Endodermal cell (in vitro differentiated cells): ENCODE measurements around the gene SUPT20H. TPM values are rescaled to one million over a fixed set of nuclear protein-coding genes. Genes with fewer than 3 reads are reported as not detected.

Experiments
- DNase-seq: peaks from one replicate; pipeline ENCODE4 v3.0.0-alpha.2; 2017
- H3K27ac ChIP-seq: 2 replicates; pipeline ENCODE4 v1.5.1; 2013; ENCODE audit warnings: mild to moderate bottlenecking, low read depth, low read length, moderate library complexity
- H3K27me3 ChIP-seq: 2 replicates; pipeline ENCODE4 v1.6.1; 2013; ENCODE audit warnings: mild to moderate bottlenecking, low read length, moderate library complexity; ENCODE audit not compliant: insufficient read depth, control insufficient read depth, poor library complexity, severe bottlenecking
- H3K36me3 ChIP-seq: 2 replicates; pipeline ENCODE4 v1.7.0; 2013; ENCODE audit warnings: mild to moderate bottlenecking, low read length, moderate library complexity; ENCODE audit not compliant: control insufficient read depth, insufficient read depth
- H3K4me1 ChIP-seq: one replicate; pipeline ENCODE4 v1.7.0; 2013; ENCODE audit warnings: low read length; ENCODE audit not compliant: control insufficient read depth, insufficient read depth
- H3K4me3 ChIP-seq: 2 replicates; pipeline ENCODE4 v1.5.1; 2013; ENCODE audit warnings: mild to moderate bottlenecking, low read length, moderate library complexity
- H3K9ac ChIP-seq: 2 replicates; pipeline ENCODE4 v1.6.1; 2013; ENCODE audit warnings: mild to moderate bottlenecking, low read length, moderate library complexity; ENCODE audit not compliant: poor library complexity, severe bottlenecking; ENCODE audit errors: extremely low read depth
- H3K9me3 ChIP-seq: 2 replicates; pipeline ENCODE4 v1.6.1; 2013; ENCODE audit warnings: mild to moderate bottlenecking, low read length, moderate library complexity; ENCODE audit not compliant: control insufficient read depth
- H3K27ac Mint-ChIP-seq: 2 replicates; pipeline ENCODE4 v1.8.0; 2020; ENCODE audit warnings: mixed read lengths
- H3K27me3 Mint-ChIP-seq: 2 replicates; pipeline ENCODE4 v1.8.0; 2021; ENCODE audit warnings: mild to moderate bottlenecking, mixed read lengths; ENCODE audit not compliant: insufficient read depth
- H3K36me3 Mint-ChIP-seq: 2 replicates; pipeline ENCODE4 v1.8.0; 2020; ENCODE audit warnings: low read depth, mixed read lengths
- H3K4me1 Mint-ChIP-seq: 2 replicates; pipeline ENCODE4 v1.8.0; 2020; ENCODE audit warnings: mixed read lengths
- H3K4me3 Mint-ChIP-seq: 2 replicates; pipeline ENCODE4 v1.8.0; 2020; ENCODE audit warnings: mild to moderate bottlenecking, moderate library complexity, mixed read lengths
- H3K9me3 Mint-ChIP-seq: 2 replicates; pipeline ENCODE4 v1.8.0; 2020; ENCODE audit warnings: mild to moderate bottlenecking, mixed read lengths
- WGBS, 2 experiments: methylation state at CpG; one replicate each; pipeline versions ENCODE4 v1.1.5 to v1.1.7; 2013; ENCODE audit warnings: missing lambda C conversion rate in 2 of 2, mixed read lengths in 1 of 2; ENCODE audit not compliant: insufficient coverage in 1 of 2, insufficient read length in 1 of 2; 5-methylcytosine and 5-hydroxymethylcytosine counted together
- total RNA-seq, 2 donors: library from RNA; stranded (reverse); fragmentation: NEBNext Ultra II Directional in 1 of 2; extraction: Animal tissue kit (Norgen Biotek cat#: 25700) in 1 of 2; gene quantifications; 2 replicates in 1 of 2; 3 replicates in 1 of 2; pipeline ENCODE4 v1.2.1, GENCODE V29; 2021
- TF ChIP-seq, protein P1 (sequence below): fragments of 200-600 bp; sonication (generic); conservative IDR thresholded peaks from 2 replicates; pipeline ENCODE4 v1.5.0; 2021; ENCODE audit warnings: antibody characterized with exemption, mild to moderate bottlenecking

Gene SUPT20H
- total RNA-seq, 2 donors from 2014 or later, result 84.8 to 102 TPM

- no peaks in the 10 kb centered on the region for H3K4me1 Mint-ChIP-seq
- no peaks in the 10 kb centered on the region for H3K27me3 ChIP-seq
- WGBS, 2 experiments, result 97 to 100% methylated on average over 3 to 4 of the region's 4 CpGs
- no peaks in the 10 kb centered on the region for H3K27me3 Mint-ChIP-seq
- H3K4me3 Mint-ChIP-seq, result no peak overlapping the region
- H3K9me3 ChIP-seq, result no peaks in the 10 kb centered on the region
- H3K9ac ChIP-seq, result no peak overlapping the region
- H3K4me3 ChIP-seq, result no peak overlapping the region
- TF ChIP-seq, protein P1, sequence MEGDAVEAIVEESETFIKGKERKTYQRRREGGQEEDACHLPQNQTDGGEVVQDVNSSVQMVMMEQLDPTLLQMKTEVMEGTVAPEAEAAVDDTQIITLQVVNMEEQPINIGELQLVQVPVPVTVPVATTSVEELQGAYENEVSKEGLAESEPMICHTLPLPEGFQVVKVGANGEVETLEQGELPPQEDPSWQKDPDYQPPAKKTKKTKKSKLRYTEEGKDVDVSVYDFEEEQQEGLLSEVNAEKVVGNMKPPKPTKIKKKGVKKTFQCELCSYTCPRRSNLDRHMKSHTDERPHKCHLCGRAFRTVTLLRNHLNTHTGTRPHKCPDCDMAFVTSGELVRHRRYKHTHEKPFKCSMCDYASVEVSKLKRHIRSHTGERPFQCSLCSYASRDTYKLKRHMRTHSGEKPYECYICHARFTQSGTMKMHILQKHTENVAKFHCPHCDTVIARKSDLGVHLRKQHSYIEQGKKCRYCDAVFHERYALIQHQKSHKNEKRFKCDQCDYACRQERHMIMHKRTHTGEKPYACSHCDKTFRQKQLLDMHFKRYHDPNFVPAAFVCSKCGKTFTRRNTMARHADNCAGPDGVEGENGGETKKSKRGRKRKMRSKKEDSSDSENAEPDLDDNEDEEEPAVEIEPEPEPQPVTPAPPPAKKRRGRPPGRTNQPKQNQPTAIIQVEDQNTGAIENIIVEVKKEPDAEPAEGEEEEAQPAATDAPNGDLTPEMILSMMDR, result no peak
- no peak overlapping the region for H3K27ac Mint-ChIP-seq
- H3K36me3 ChIP-seq, result peaks cover 83% of the 10 kb centered on the region
- H3K4me1 ChIP-seq, result no peaks in the 10 kb centered on the region
- peaks cover 59% of the 10 kb centered on the region for H3K36me3 Mint-ChIP-seq
- DNase-seq, result no peak
- H3K9me3 Mint-ChIP-seq, result no peaks in the 10 kb centered on the region
- no peak overlapping the region for H3K27ac ChIP-seq
Measured at GRCh38 chr13:36966404-36966803, 93.1 kb downstream of the SUPT20H start.

DNA sequence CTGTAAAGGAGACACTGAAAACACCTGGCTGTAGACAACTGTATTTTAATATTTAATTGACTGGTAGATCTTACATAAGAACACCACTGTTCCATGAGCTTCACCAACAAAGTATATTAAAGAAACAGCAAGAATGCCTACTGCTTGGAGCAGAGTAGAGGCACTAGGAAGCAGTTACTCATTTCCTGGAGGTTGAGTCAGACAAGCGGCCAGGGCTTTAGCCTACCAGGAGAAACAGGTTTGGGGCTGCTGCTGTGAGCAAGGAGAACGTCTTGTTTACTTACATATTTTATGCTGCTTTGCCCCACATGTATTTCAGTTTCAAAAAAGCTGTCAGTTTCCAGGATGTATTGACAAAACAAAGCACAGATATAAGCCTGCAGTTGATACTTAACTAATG, 93.7 kb downstream of the SUPT20H start:
- Histone ChIP-seq H3K9me3 (no peaks in the 10 kb centered on the region), H3K4me3 (no peak overlapping the region), H3K27me3 (no peaks in the 10 kb centered on the region), H3K27ac (no peak overlapping the region), H3K9ac (no peak overlapping the region), H3K36me3 (peaks cover 83% of the 10 kb centered on the region), H3K4me1 (no peaks in the 10 kb centered on the region)
- Mint-ChIP-seq H3K4me1 (no peaks in the 10 kb centered on the region), H3K4me3 (no peak overlapping the region), H3K27me3 (no peaks in the 10 kb centered on the region), H3K27ac (no peak overlapping the region), H3K36me3 (peaks cover 57% of the 10 kb centered on the region), H3K9me3 (no peaks in the 10 kb centered on the region)
- 79 to 100% methylated on average over 1 to 2 of the region's 2 CpGs for WGBS, 2 experiments
- DNase-seq, result no peak
- TF ChIP-seq, protein P1, result no peak

DNA sequence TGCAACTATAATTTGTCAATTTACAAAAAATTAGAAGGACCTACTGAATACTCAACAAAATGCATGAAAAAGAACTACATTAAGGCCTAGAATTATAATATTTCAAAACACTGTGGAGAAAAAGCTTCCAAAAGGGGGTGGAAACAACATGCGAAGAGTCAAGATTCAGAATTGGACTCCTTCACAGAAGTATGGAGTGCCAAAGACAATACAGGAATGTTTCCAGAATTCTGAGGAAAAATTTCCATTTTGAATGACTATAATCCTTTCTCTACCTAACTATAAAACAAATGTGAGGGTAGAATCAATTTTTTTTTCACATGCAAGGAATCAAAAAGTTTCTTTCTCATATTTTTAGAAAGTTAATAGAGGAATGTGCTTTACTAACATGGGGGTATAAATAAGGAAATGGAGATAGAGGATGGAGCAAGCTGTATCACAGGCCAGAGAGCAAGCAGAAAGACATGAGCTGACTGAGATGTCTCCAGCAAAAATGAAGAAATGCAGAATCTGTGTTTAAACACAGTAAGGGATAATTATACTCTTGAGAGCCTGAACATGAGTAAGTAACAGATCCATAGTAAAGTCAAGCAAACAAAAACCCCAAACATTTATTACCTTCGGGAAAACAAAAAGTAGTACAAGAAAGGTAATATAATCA, 99.9 kb downstream of the SUPT20H start:
- Histone ChIP-seq H3K4me3 (no peak overlapping the region), H3K9me3 (no peaks in the 10 kb centered on the region), H3K4me1 (no peaks in the 10 kb centered on the region), H3K36me3 (peaks cover 70% of the 10 kb centered on the region), H3K27me3 (no peaks in the 10 kb centered on the region), H3K9ac (no peak overlapping the region), H3K27ac (no peak overlapping the region)
- no peak overlapping the region for H3K27ac Mint-ChIP-seq
- TF ChIP-seq, protein P1, result no peak
- H3K9me3 Mint-ChIP-seq, result no peaks in the 10 kb centered on the region
- H3K27me3 Mint-ChIP-seq, result no peaks in the 10 kb centered on the region
- H3K4me3 Mint-ChIP-seq, result no peak overlapping the region
- no peaks in the 10 kb centered on the region for H3K4me1 Mint-ChIP-seq
- peaks cover 32% of the 10 kb centered on the region for H3K36me3 Mint-ChIP-seq
- WGBS, 2 experiments, result 91 to 100% methylated on average over 1 to 2 of the region's 2 CpGs
- DNase-seq, result no peak

Other genes with a start within 250 kb of the SUPT20H start
- 1 to 10 TPM; 8.9 to 9.7 TPM for gene RFXAP, start 240.5 kb downstream of the SUPT20H start, total RNA-seq
- 10 to 100 TPM in 1 of 2 donors, 1 to 10 TPM in 1; 9.0 to 13.3 TPM for gene SMAD9, start 139.4 kb downstream of the SUPT20H start, total RNA-seq
- gene ALG5, start 60.3 kb downstream of the SUPT20H start, total RNA-seq, result 10 to 100 TPM; 21.8 to 21.9 TPM
- 10 to 100 TPM; 68.6 to 83.5 TPM for gene EXOSC8, start 58.9 kb downstream of the SUPT20H start, total RNA-seq
- gene CSNK1A1L, start 46.0 kb upstream of the SUPT20H start, total RNA-seq, result not detected